ENCODE results near the gene SUSD1. TPM values are rescaled to one million over a fixed set of nuclear protein-coding genes. Genes with fewer than 3 reads are reported as not detected.

Gene SUSD1
- total and polyA plus RNA-seq, 9 of the 15 experiments (the other 6 are each of a cell fraction or from before 2014, with no cell fraction given): 10.9 to 44.4 (median 36.1) TPM

GRCh38 chr9:112180387-112180881, 5.3 kb upstream of the SUSD1 start (continued):
- TF ChIP-seq MAZ (CRISPR knock-in tag; conservative IDR thresholded peaks at IDR 0.05 in 1 of 2, IDR thresholded peaks at IDR 0.05 in 1 of 2) (peak; percentile 21 to 38; a peak in 1 of 4 replicates), DACH1 (IDR thresholded peaks at IDR 0.05; ENCODE audit: partially characterized antibody) (no peak), NFIC (IDR thresholded peaks at IDR 0.05) (0 out of 2 replicates have a peak, but pooled peaks have one; percentile 21), HMGN3 (IDR thresholded peaks at IDR 0.05; ENCODE audit: borderline replicate concordance, extremely low read depth, insufficient read length, low read depth, low read length) (no peak), ZNF384 (IDR thresholded peaks at IDR 0.05; ENCODE audit: low read depth, low read length) (no peak), TRIM24 (IDR thresholded peaks at IDR 0.05) (no peak), FUS (optimal IDR thresholded peaks at IDR 0.05; ENCODE audit: low read depth, low read length) (no peak), ESRRA (IDR thresholded peaks at IDR 0.05; ENCODE audit: borderline replicate concordance, low read depth) (peak; percentile 92), CAMTA2 (CRISPR knock-in tag; conservative IDR thresholded peaks at IDR 0.05) (0 out of 2 replicates have a peak, but pooled peaks have one; percentile 49), KLF6 (CRISPR knock-in tag; IDR thresholded peaks at IDR 0.05; ENCODE audit: borderline replicate concordance) (0 out of 2 replicates have a peak, but pooled peaks have one; percentile 34), RUNX1 (IDR thresholded peaks at IDR 0.05; ENCODE audit: low read depth) (no peak), NR4A1 (CRISPR knock-in tag; IDR thresholded peaks at IDR 0.05) (no peak), NR4A1 (tag; IDR thresholded peaks at IDR 0.05) (peak; percentile 91), EHMT2 (IDR thresholded peaks at IDR 0.05) (no peak), HOXB6 (CRISPR knock-in tag; IDR thresholded peaks at IDR 0.05; ENCODE audit: borderline replicate concordance) (no peak), NFE2 (IDR thresholded peaks at IDR 0.05; ENCODE audit: low read depth) (peak; percentile 74), RFX1 (IDR thresholded peaks at IDR 0.05) (no peak), ZC3H11A (IDR thresholded peaks at IDR 0.05; ENCODE audit: low read depth, low read length) (no peak), RB1 (IDR thresholded peaks at IDR 0.05; ENCODE audit: low read depth) (no peak), SNIP1 (IDR thresholded peaks at IDR 0.05; ENCODE audit: low read depth) (no peak), ZNF551 (CRISPR knock-in tag; IDR thresholded peaks at IDR 0.05) (no peak), SAFB2 (IDR thresholded peaks at IDR 0.05; ENCODE audit: borderline replicate concordance, low read depth, low read length, severe bottlenecking) (no peak), ZNF79 (CRISPR knock-in tag; IDR thresholded peaks at IDR 0.05; ENCODE audit: low read depth) (no peak), ILK (tag; IDR thresholded peaks at IDR 0.05; ENCODE audit: borderline replicate concordance, low read depth) (no peak), BRF2 (IDR thresholded peaks at IDR 0.05; ENCODE audit: borderline replicate concordance, insufficient read depth, insufficient read length) (no peak), FOXJ2 (tag; IDR thresholded peaks at IDR 0.05) (no peak), MCM3 (IDR thresholded peaks at IDR 0.05) (no peak), E2F1 (CRISPR knock-in tag; IDR thresholded peaks at IDR 0.05) (0 out of 2 replicates have a peak, but pooled peaks have one; percentile 38), PTRF (tag; IDR thresholded peaks at IDR 0.05) (peak; percentile 70; the same call in 1 of the 2 replicates), E2F4 (CRISPR knock-in tag; IDR thresholded peaks at IDR 0.05; ENCODE audit: low read depth) (no peak)

All from K562 (cell line).